Measurements from ENCODE around the gene MCUB.

DNA sequence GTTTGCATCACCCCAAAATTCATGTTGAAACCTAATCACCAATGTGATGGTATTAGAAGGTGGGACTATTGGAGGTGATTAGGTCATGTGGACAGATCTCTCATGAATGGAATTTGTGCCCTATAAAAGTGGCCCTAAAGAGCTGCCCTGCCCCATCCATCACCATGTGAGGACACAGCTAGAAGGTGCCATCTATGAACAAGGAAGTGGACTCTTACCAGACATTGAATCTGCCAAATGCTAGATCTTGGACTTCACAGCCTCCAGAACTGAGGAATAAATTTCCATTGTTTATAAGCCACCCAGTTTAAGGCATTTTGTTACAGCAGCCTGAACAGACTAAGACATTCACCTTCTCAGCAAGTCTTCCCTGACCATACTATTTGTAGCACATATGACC, 162.3 kb downstream of the MCUB start:
- TF ChIP-seq CTCF (IDR thresholded peaks at IDR 0.05) (no peak), POLR2A (IDR thresholded peaks at IDR 0.05) (no peak)

Data from thyroid gland (tissue), 4 donors.